AG04449 (cell line): ENCODE results near the gene ZNF235.
A peak's percentile ranks its signal among the peaks of the same experiment; 100 is the strongest.
"Not testable (repeated sequence)": the region's sequence is repeated elsewhere in the genome, so short reads cannot be mapped to it uniquely, and the experiment has no call there.

ENCODE experiments used
- CTCF ChIA-PET: fragments of 350-600 bp; formaldehyde crosslinking; extraction: SDS; loops from one replicate; lab custom pipeline; 2021; ENCODE audit warnings: antibody characterized with exemption; lab: Yijun Ruan, JAX
- POLR2A ChIA-PET: fragments of 400-600, 350-600 bp; formaldehyde crosslinking; extraction: SDS; loops from one replicate; lab custom pipeline; 2020; ENCODE audit warnings: antibody characterized with exemption, inconsistent platforms; lab: Yijun Ruan, JAX
- DNase-seq: peaks from one replicate; pipeline ENCODE4 v3.0.0-alpha.2; 2010; ENCODE audit warnings: low read depth, low spot score
- H3K4me3 ChIP-seq: 2 replicates; pipeline ENCODE4 v1.5.1; 2011; ENCODE audit warnings: low read depth, mild to moderate bottlenecking, control low read depth, low read length
- TF ChIP-seq, protein P1 (sequence below): IDR thresholded peaks from one replicate; pipeline ENCODE4 v1.5.1; 2011; ENCODE audit warnings: mild to moderate bottlenecking, moderate library complexity, low read length, control low read depth, inconsistent platforms; ENCODE audit not compliant: insufficient read depth; ENCODE audit errors: missing control alignments

ZNF235 gene

DNA sequence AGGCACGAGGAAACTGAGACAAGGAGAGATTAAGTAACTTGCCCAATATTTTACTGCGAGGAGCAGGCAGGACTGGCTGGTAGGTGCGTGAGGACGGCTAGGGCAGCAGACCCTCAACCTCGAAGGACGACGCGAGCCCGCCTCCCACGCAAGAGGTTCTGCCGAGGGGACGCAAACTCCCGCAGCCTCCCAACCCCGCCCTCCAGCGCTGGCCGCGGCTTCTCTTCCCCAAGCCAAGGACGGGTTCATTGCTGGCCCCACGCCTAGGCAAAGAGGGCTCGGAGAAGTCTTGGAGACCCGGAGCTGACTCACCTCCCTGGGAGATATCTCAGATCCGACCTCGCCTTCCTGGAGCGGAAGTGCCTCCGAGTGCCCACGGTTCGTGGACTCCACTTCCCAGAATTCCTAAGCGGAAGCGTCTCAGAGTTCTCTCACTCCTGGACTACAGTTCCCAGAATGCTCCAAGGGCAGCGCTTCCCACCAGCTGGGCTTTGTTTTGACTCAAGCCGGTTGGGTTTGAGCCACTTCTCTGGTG is at the start of gene ZNF235:
Gene ZNF235, minus strand, starts transcription at position 367 of the 535 bp plus-strand sequence. CDS start 1,621 bp downstream, outside the sequence.
- ChIA-PET POLR2A (interaction anchor here (0.6 kb wide), 1 partner anchor 94 kb away, joined by 3 read pairs; no protein-coding TSS in a partner anchor), CTCF (no interaction called here)
- TF ChIP-seq, protein P1, sequence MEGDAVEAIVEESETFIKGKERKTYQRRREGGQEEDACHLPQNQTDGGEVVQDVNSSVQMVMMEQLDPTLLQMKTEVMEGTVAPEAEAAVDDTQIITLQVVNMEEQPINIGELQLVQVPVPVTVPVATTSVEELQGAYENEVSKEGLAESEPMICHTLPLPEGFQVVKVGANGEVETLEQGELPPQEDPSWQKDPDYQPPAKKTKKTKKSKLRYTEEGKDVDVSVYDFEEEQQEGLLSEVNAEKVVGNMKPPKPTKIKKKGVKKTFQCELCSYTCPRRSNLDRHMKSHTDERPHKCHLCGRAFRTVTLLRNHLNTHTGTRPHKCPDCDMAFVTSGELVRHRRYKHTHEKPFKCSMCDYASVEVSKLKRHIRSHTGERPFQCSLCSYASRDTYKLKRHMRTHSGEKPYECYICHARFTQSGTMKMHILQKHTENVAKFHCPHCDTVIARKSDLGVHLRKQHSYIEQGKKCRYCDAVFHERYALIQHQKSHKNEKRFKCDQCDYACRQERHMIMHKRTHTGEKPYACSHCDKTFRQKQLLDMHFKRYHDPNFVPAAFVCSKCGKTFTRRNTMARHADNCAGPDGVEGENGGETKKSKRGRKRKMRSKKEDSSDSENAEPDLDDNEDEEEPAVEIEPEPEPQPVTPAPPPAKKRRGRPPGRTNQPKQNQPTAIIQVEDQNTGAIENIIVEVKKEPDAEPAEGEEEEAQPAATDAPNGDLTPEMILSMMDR = no peak
- DNase-seq = peak; percentile 82
- peak within 1 kb of the TSS; percentile 95 for H3K4me3 ChIP-seq

- no peak overlapping the region for H3K4me3 ChIP-seq
- POLR2A ChIA-PET = no interaction called here
- CTCF ChIA-PET = no interaction called here
- TF ChIP-seq, protein P1 = no peak
- no peak for DNase-seq
These were observed 41.7 kb upstream of the ZNF235 start for GRCh38 chr19:44346556-44346955.

GRCh38 chr19:44345959-44346358 is 41.1 kb upstream of the ZNF235 start:
- TF ChIP-seq, protein P1 = no peak
- no peak overlapping the region for H3K4me3 ChIP-seq
- DNase-seq = no peak
- CTCF ChIA-PET = no interaction called here
- POLR2A ChIA-PET = no interaction called here

DNA sequence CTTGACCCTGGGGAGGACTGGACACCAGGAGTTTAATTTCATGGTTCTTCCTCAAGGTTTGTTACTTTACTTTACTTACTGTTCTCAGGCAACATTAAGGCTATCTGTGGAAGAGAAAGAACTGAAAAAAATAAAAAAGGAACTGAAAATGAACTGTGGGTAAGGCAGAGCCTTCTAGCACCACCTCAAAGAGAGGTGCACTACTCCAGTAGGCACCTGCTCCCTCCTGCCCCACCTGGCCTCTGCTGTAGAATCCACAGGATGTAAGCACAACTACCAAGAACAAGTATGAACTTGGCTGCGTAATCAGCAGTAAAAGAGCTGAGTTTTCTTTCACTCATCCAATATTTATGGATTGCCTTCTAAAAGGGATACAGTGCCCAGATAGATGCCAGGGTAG is 39.4 kb upstream of the ZNF235 start:
- POLR2A ChIA-PET = no interaction called here
- CTCF ChIA-PET = no interaction called here
- H3K4me3 ChIP-seq = no peak overlapping the region
- no peak for DNase-seq
- TF ChIP-seq, protein P1 = no peak

DNA sequence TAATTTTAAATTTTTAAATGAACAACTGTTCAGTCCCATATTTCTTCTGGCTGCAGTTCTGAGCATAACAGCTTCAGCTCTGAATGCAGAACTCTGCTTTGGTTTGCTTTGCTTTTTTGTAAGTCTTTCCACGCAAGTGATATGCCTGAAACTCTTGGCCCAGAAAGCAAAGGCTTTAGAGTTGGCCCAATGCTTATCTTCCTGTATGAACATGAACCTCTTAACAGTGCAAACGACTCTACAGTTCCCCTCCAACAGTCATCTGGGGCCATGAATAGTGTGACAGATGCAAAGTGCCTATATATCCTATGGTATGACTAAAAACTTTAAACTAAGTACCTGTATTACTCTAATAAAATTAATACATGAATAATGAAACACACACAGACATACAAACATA is 37.0 kb upstream of the ZNF235 start:
- no peak for DNase-seq
- H3K4me3 ChIP-seq = no peak overlapping the region
- ChIA-PET CTCF (no interaction called here), POLR2A (no interaction called here)
- TF ChIP-seq, protein P1 = no peak

DNA sequence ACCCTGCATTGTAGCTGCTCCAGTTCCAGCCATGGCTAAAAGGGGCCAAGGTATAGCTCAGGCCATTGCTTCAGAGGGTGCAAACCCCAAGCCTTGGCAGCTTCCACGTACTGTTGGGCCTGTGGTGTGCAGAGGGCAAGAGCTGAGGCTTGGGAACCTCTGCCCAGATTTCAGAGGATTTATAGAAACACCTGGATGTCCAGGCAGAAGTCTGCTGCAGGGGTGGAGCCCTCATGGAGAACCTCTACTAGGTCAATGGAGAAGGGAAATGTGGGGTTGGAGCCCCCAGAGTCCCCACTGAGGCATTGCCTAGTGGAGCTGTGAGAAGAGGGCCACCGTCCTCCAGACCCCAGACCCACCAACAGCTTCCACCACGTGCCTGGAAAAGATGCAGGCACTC is 29.8 kb upstream of the ZNF235 start:
- POLR2A ChIA-PET, H3K4me3 ChIP-seq: not testable (repeated sequence)

DNA sequence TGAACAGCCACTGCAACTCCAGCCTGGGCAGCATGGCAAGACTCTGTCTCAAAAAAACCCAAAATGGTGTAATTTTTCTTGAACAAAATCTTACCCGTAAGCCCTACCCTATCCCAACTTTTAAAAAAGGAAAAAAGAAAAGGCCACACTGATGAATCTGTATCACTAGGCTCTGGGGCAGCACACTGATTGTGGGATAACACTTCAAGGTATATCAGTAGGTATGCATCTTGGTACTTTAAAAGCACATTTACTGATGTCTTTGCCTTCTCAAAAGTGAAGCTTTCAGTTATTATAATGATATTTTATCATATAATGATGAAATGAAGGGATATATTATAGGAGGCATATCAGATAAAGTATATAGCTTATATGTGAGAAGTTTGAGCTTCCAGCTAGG is 27.3 kb upstream of the ZNF235 start:
- TF ChIP-seq, protein P1 = no peak
- CTCF ChIA-PET = no interaction called here
- POLR2A ChIA-PET = no interaction called here
- DNase-seq = no peak
- H3K4me3 ChIP-seq = no peak overlapping the region

More for the DNA sequence above, 29.8 kb upstream of the ZNF235 start:
- DNase-seq, CTCF ChIA-PET: not testable (repeated sequence)
